Lung (tissue), 12 donors: Measurements from ENCODE around the gene OPRD1. TPM values are rescaled to one million over a fixed set of nuclear protein-coding genes. Genes with fewer than 3 reads are reported as not detected.
"Not testable (repeated sequence)": the region's sequence is repeated elsewhere in the genome, so short reads cannot be mapped to it uniquely, and the experiment has no call there.

ENCODE experiments used
- ATAC-seq: fragments of 200-7000 bp; cut with Tn5 transposase; one replicate; pipeline ENCODE4 v1.9.1; 2020; ENCODE audit warnings: moderate number of reproducible peaks; ENCODE audit not compliant: insufficient read depth, low FRiP score
- DNase-seq, 3 donors: peaks; one replicate each; pipeline ENCODE4 v3.0.0-alpha.2; 2013 to 2017
- H3K27ac ChIP-seq, 2 donors: one replicate each; pipeline ENCODE4 v1.5.1; 2013; ENCODE audit warnings: mild to moderate bottlenecking in 2 of 2, moderate library complexity in 2 of 2, control low read depth in 1 of 2, inconsistent platforms in 1 of 2, low read depth in 1 of 2, low read length in 1 of 2
- H3K27me3 ChIP-seq, 3 donors: one replicate each; pipeline ENCODE4 v1.5.1; 2013; ENCODE audit warnings: low read length in 2 of 3; ENCODE audit not compliant: control insufficient read depth in 3 of 3, insufficient read depth in 3 of 3
- H3K36me3 ChIP-seq, 4 donors: one replicate each; pipeline ENCODE4 v1.5.1; 2013; ENCODE audit warnings: low read length in 4 of 4, mild to moderate bottlenecking in 1 of 4, moderate library complexity in 1 of 4; ENCODE audit not compliant: control insufficient read depth in 4 of 4, insufficient read depth in 4 of 4
- H3K4me1 ChIP-seq, 5 donors: one replicate each; pipeline ENCODE4 v1.5.1; 2013; ENCODE audit warnings: low read length in 5 of 5, mild to moderate bottlenecking in 2 of 5, moderate library complexity in 1 of 5; ENCODE audit not compliant: control insufficient read depth in 5 of 5, insufficient read depth in 5 of 5
- H3K4me3 ChIP-seq: one replicate; pipeline ENCODE4 v1.5.1; 2013; ENCODE audit warnings: mild to moderate bottlenecking, control low read depth, moderate library complexity
- H3K9ac ChIP-seq, 2 donors: one replicate each; pipeline ENCODE4 v1.5.1; 2013; ENCODE audit warnings: low read length in 2 of 2, control low read depth in 1 of 2; ENCODE audit not compliant: insufficient read depth in 1 of 2
- H3K9me3 ChIP-seq, 4 donors: one replicate each; pipeline ENCODE4 v1.5.1; 2013; ENCODE audit warnings: low read length in 3 of 4, mild to moderate bottlenecking in 1 of 4, moderate library complexity in 1 of 4; ENCODE audit not compliant: control insufficient read depth in 4 of 4, insufficient read depth in 3 of 4
- CTCF ChIP-seq: IDR thresholded peaks from 2 replicates; pipeline ENCODE4 v1.5.1; 2012; ENCODE audit warnings: mild to moderate bottlenecking; ENCODE audit errors: control extremely low read depth, extremely low read depth
- WGBS, 2 donors: extraction: QIAGEN DNeasy Blood & Tissue Kit; methylation state at CpG; one replicate each; pipeline ENCODE4 v1.1.7; 2013; 5-methylcytosine and 5-hydroxymethylcytosine counted together
- polyA plus RNA-seq, 2 donors: library from polyadenylated mRNA; stranded (reverse); fragments of 200-250 nt; gene quantifications; one replicate each; pipeline ENCODE4 v1.2.1, GENCODE V29; 2013
- total RNA-seq, 2 donors: library from RNA; depleted of rRNA in 1 of 2; stranded (reverse); fragments of >200 nt in 1 of 2; gene quantifications; one replicate each; pipeline ENCODE4 v1.2.1, GENCODE V29; 2014 to 2021
- donor health status: control.
- donor health status: control.
- donor health status: Bipolar disorder and iron deficiency.
- donor health status: healthy.
- donor health status: DM: yes; HTN: yes; CAD: no.

The OPRD1 gene
- total and polyA plus RNA-seq, 4 donors = 0.01 to 0.28 (median 0.02) TPM; not detected in 1

DNA sequence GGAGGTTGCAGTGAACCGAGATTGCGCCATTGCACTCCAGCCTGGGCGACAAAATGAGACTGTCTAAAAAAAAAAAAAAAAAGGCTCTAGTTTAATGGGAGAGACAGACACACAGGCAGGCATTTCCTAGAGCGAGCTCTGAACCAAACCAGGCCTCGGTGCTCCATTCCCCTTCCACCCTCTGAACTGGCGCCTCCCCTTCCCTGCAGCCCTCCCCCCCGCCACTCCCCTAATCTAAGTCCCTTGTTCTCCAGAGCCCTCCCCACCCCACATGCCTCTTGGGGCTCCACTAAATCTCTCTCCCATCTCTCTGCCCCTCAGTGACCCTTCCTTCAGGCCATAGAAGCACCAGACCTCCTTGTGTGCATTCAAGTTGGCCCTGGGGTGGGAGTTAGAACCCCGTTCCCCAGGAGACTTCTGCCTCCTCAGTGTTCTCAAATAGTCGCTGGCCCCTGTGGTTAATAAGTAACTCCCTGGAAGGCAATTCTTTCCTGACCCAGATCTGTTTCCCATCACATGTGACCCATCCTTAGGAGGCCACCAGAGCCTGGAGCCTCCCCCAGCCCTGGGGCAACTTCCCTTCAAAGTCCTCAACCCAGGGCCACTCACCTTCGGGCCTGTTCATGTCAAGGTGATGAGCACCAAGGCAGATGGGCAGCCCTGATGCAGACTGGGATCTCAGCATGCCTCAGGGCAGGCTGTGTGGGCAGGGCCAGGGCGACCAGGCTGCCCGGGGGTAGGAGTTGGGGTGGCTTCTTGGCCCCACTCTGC lies 59.8 kb downstream of the OPRD1 start:
- TF ChIP-seq CTCF = no peak
- Histone ChIP-seq H3K4me1 (no peaks in the 10 kb centered on the region), H3K36me3 (no peaks in the 10 kb centered on the region), H3K4me3 (no peak overlapping the region), H3K27ac (no peak overlapping the region), H3K9ac (no peak overlapping the region), H3K9me3 (no peaks in the 10 kb centered on the region), H3K27me3 (no peaks in the 10 kb centered on the region)
- 87 to 88% methylated on average over 12 of the region's 12 CpGs for WGBS, 2 donors
- DNase-seq (no peak), ATAC-seq (no peak)

DNA sequence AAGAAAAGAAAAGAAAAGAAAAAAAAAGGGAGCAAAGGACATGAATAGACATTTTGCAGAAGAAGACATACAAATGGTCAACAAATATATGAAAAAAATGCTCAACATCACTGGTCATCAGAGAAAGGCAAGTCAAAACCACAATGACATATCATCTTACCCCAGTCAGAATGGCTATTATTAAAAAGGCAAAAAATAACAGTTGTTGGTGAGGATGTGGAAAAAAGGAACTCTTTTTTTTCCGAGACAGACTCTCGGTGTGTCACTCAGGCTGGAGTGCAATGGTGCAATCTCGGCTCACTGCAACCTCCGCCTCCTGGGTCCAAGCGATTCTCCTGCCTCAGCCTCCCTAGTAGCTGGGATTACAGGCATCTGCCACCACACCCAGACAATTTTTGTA lies 63.2 kb downstream of the OPRD1 start:
- not testable (repeated sequence) for H3K27me3 ChIP-seq, DNase-seq

GRCh38 chr1:28877132-28877781 lies 65.3 kb downstream of the OPRD1 start:
- no peak overlapping the region for H3K27ac ChIP-seq
- peaks cover 0 to 2% (median 0%) of the 10 kb centered on the region in 5 donors for H3K4me1 ChIP-seq
- peak; percentile 97 for TF ChIP-seq CTCF
- no peak overlapping the region for H3K9ac ChIP-seq
- DNase-seq = peak; percentile 79 to 84 (median 81)
- ATAC-seq = peak; percentile 80
- H3K27me3 ChIP-seq = no peaks in the 10 kb centered on the region
- H3K4me3 ChIP-seq = no peak overlapping the region
- WGBS, 2 donors = 22 to 30% methylated on average over 18 of the region's 18 CpGs
- no peaks in the 10 kb centered on the region for H3K9me3 ChIP-seq
- H3K36me3 ChIP-seq = no peaks in the 10 kb centered on the region

More for the DNA sequence above, 63.2 kb downstream of the OPRD1 start:
- not testable (repeated sequence) for H3K4me1 ChIP-seq, H3K9me3 ChIP-seq, H3K9ac ChIP-seq, H3K27ac ChIP-seq, H3K4me3 ChIP-seq, ATAC-seq, H3K36me3 ChIP-seq
- WGBS, 2 donors = 36 to 68% methylated on average over 5 of the region's 5 CpGs

GRCh38 chr1:28878796-28879195 lies 66.8 kb downstream of the OPRD1 start:
- no peak for ATAC-seq
- no peak overlapping the region for H3K9ac ChIP-seq
- no peaks in the 10 kb centered on the region for H3K36me3 ChIP-seq
- H3K4me1 ChIP-seq = peaks cover 0 to 4% (median under 1%) of the 10 kb centered on the region in 5 donors
- no peak for TF ChIP-seq CTCF
- H3K27ac ChIP-seq = no peak overlapping the region
- no peak overlapping the region for H3K4me3 ChIP-seq
- no peaks in the 10 kb centered on the region for H3K27me3 ChIP-seq
- H3K9me3 ChIP-seq = no peaks in the 10 kb centered on the region
- 89 to 94% methylated on average over 4 of the region's 4 CpGs for WGBS, 2 donors
- DNase-seq = no peak
